Osteoblast (primary cell): ENCODE results near the gene MBD1. TPM values are rescaled to one million over a fixed set of nuclear protein-coding genes. Genes with fewer than 3 reads are reported as not detected.

Source experiments
- DNase-seq: peaks from one replicate; pipeline ENCODE4 v3.0.0; 2011; ENCODE audit warnings: low spot score, mixed read lengths; ENCODE audit not compliant: insufficient read length; ENCODE audit errors: missing footprints
- H2AFZ ChIP-seq: 2 replicates; pipeline ENCODE4 v1.6.0; 2011; ENCODE audit warnings: mild to moderate bottlenecking, low read length
- H3K27ac ChIP-seq: 2 replicates; pipeline ENCODE4 v1.5.1; 2011; ENCODE audit warnings: mild to moderate bottlenecking, low read depth, low read length, moderate library complexity
- H3K27me3 ChIP-seq: 2 replicates; pipeline ENCODE4 v1.6.0; 2012; ENCODE audit warnings: mild to moderate bottlenecking, control low read depth, inconsistent platforms, low read length, moderate library complexity; ENCODE audit not compliant: insufficient read depth
- H3K36me3 ChIP-seq: 2 replicates; pipeline ENCODE4 v1.5.1; 2011; ENCODE audit warnings: mild to moderate bottlenecking, low read length, control low read depth, moderate library complexity; ENCODE audit not compliant: insufficient read depth
- H3K4me1 ChIP-seq: 2 replicates; pipeline ENCODE4 v1.5.1; 2011; ENCODE audit warnings: mild to moderate bottlenecking, low read length, control low read depth, moderate library complexity; ENCODE audit not compliant: insufficient read depth
- H3K4me2 ChIP-seq: 2 replicates; pipeline ENCODE4 v1.6.0; 2011; ENCODE audit warnings: mild to moderate bottlenecking, low read length; ENCODE audit not compliant: insufficient read depth
- H3K4me3 ChIP-seq: fragments of 200-600 bp; sonication (generic); 3 replicates; pipeline ENCODE4 v1.5.1; 2012; ENCODE audit warnings: mild to moderate bottlenecking, low read length, inconsistent platforms; ENCODE audit not compliant: insufficient read depth
- H3K79me2 ChIP-seq: 2 replicates; pipeline ENCODE4 v1.6.0; 2012; ENCODE audit warnings: mild to moderate bottlenecking, low read length, control low read depth, inconsistent platforms; ENCODE audit not compliant: insufficient read depth
- H3K9me3 ChIP-seq: 2 replicates; pipeline ENCODE4 v1.5.1; 2011; ENCODE audit warnings: low read depth, low read length, control low read depth
- H4K20me1 ChIP-seq: 2 replicates; pipeline ENCODE4 v1.6.0; 2012; ENCODE audit warnings: mild to moderate bottlenecking, low read length, control low read depth; ENCODE audit not compliant: insufficient read depth
- CTCF ChIP-seq: IDR thresholded peaks from 2 replicates; pipeline ENCODE4 v1.5.1; 2011; ENCODE audit warnings: mild to moderate bottlenecking, low read depth, low read length, moderate library complexity; ENCODE audit errors: extremely low read depth
- total RNA-seq: library from RNA; depleted of rRNA; stranded (reverse); fragments of >200 nt; gene quantifications from 2 replicates; pipeline ENCODE4 v1.2.3, GENCODE V29; 2012

MBD1 gene
- 64.8 and 71.3 TPM in 2 replicates for total RNA-seq

DNA sequence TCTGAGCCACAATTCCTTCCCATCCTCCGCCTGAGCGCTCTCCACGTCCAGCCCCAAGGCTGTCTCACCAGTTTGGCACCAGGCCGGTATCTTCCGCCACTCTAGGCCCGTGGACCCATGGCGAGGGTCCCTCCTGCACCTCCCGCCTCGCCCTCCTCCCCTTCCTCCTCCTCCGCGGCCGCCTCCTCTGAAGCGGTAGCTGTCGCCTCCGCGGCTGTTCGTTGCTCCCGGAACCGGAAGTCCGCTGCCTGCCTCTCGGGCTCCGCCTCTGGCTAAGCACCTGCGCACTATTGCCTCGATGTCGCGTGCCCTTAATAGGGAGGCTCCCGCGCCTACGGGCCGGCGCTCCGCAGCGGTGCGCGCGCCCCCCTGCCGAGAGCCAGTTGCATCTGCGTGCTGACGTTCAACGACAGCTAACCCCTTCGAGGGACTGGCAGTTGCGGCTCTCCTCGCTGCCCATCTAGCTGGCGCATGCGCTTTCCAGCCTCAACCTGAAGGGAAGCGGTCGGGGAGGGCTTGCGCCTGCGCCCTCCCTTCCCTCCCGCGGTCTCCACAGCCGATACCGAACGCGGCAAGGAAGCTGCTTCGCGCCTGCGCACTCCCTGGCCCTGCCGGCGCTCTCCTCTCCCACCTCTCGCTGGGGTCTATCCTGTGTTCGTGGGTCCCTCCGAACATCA lies at the start of gene MBD1:
Gene MBD1, minus strand, starts transcription at position 229 of the 677 bp plus-strand sequence. CDS start 1,531 bp downstream, outside the sequence.
- Histone ChIP-seq H3K27me3 (no peaks in the 10 kb centered on the region), H3K4me3 (peak within 1 kb of the TSS; percentile 100), H3K4me1 (peaks cover 34% of the 10 kb centered on the region), H2AFZ (peak within 1 kb of the TSS; percentile 98), H3K4me2 (peak within 1 kb of the TSS; percentile 93), H3K36me3 (peaks cover 38% of the 10 kb centered on the region), H4K20me1 (peaks cover 22% of the 10 kb centered on the region), H3K79me2 (peaks cover 49% of the 10 kb centered on the region), H3K9me3 (no peaks in the 10 kb centered on the region), H3K27ac (peak within 1 kb of the TSS; percentile 91)
- DNase-seq: peak; percentile 100
- no peak for TF ChIP-seq CTCF

DNA sequence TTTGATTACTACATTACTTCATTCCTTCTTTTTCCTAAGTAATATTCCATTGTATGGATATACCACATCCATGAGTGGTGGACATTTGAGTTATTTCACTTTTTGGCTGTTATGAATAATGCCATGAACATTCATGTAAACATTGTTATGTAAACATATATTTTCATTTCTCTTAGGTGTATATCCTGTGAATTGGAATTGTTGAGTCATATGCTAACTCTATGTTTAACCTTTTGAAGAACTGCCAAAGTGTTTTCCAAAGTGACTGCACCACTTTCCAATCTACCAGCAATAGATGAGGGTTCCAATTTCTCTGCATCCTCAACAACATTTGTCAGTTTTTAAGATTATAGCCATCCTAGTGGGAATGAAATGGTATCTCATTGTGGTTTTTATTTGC lies 48.9 kb upstream of the MBD1 start:
- no peak for DNase-seq
- no peaks in the 10 kb centered on the region for H3K9me3 ChIP-seq
- H3K4me2 ChIP-seq: no peak overlapping the region
- no peak overlapping the region for H2AFZ ChIP-seq
- H3K4me1 ChIP-seq: no peaks in the 10 kb centered on the region
- no peak overlapping the region for H3K27ac ChIP-seq
- no peak for TF ChIP-seq CTCF
- no peaks in the 10 kb centered on the region for H3K27me3 ChIP-seq
- no peaks in the 10 kb centered on the region for H3K79me2 ChIP-seq
- H3K4me3 ChIP-seq: no peak overlapping the region
- no peaks in the 10 kb centered on the region for H3K36me3 ChIP-seq
- no peaks in the 10 kb centered on the region for H4K20me1 ChIP-seq

- no peaks in the 10 kb centered on the region for H3K36me3 ChIP-seq
- TF ChIP-seq CTCF: no peak
- DNase-seq: no peak
These were observed 46.7 kb upstream of the MBD1 start for GRCh38 chr18:50327983-50328382.

DNA sequence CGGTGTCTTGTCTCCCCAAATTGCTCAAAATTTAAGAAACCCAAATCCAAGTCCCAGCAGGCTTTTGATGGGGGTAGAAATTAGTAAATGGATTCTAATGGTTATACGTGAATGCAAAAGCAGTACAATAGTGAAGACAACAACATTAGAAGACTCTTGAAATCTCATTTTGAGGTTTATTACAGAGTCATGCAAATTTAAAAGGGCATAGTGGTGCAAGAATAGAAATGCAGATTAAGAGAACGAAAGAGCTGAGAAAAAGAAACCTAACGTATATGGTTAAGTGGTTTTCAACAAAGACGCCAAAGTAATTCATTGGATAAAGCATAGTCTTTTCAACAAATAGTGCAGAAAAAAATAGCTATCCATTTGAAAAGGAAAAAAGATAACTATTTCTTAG lies 39.4 kb upstream of the MBD1 start:
- no peak for TF ChIP-seq CTCF
- H3K4me1 ChIP-seq: no peaks in the 10 kb centered on the region
- H3K27ac ChIP-seq: no peak overlapping the region
- H3K4me3 ChIP-seq: no peak overlapping the region
- H2AFZ ChIP-seq: no peak overlapping the region
- no peaks in the 10 kb centered on the region for H4K20me1 ChIP-seq
- no peaks in the 10 kb centered on the region for H3K79me2 ChIP-seq
- H3K36me3 ChIP-seq: no peaks in the 10 kb centered on the region
- no peaks in the 10 kb centered on the region for H3K9me3 ChIP-seq
- no peaks in the 10 kb centered on the region for H3K27me3 ChIP-seq
- H3K4me2 ChIP-seq: no peak overlapping the region
- no peak for DNase-seq

More at GRCh38 chr18:50327983-50328382, 46.7 kb upstream of the MBD1 start:
- Histone ChIP-seq H3K27ac (no peak overlapping the region), H3K9me3 (no peaks in the 10 kb centered on the region), H3K4me3 (no peak overlapping the region), H3K4me1 (no peaks in the 10 kb centered on the region), H3K27me3 (no peaks in the 10 kb centered on the region), H4K20me1 (no peaks in the 10 kb centered on the region), H3K4me2 (no peak overlapping the region), H3K79me2 (no peaks in the 10 kb centered on the region), H2AFZ (no peak overlapping the region)
